Ovary (tissue), 9 donors: Measurements from ENCODE around the gene GRID1. TPM values are rescaled to one million over a fixed set of nuclear protein-coding genes. Genes with fewer than 3 reads are reported as not detected.

Source experiments
- DNase-seq, 5 donors: peaks; one replicate each; pipeline ENCODE4 v3.0.0-alpha.2; 2019 to 2020
- H3K27ac ChIP-seq, 2 donors: fragments of 200-600 bp; one replicate each; pipeline versions ENCODE4 v1.5.1 to v1.8.0; 2019 to 2022
- H3K27me3 ChIP-seq: fragments of 200-600 bp; one replicate; pipeline ENCODE4 v1.8.0; 2022
- H3K36me3 ChIP-seq: fragments of 200-600 bp; sonication (generic); one replicate; pipeline ENCODE4 v1.5.1; 2019
- H3K4me1 ChIP-seq: one replicate; pipeline ENCODE4 v1.8.1; 2013; ENCODE audit warnings: mild to moderate bottlenecking, moderate library complexity; ENCODE audit not compliant: insufficient read depth
- H3K4me3 ChIP-seq: fragments of 200-600 bp; sonication (generic); one replicate; pipeline ENCODE4 v1.5.1; 2017
- H3K9me3 ChIP-seq, 2 donors: fragments of 200-600 bp in 1 of 2; sonication (generic) in 1 of 2; one replicate each; pipeline versions ENCODE4 v1.5.1 to v1.8.1; 2013 to 2019; ENCODE audit warnings: mild to moderate bottlenecking in 1 of 2, moderate library complexity in 1 of 2
- CTCF ChIP-seq, 3 donors: fragments of 450-650 bp in 2 of 3; fragments of 200-600 bp in 1 of 3; IDR thresholded peaks; one replicate each; pipeline versions ENCODE4 v1.5.1 to v1.8.0; 2016 to 2022; ENCODE audit warnings: antibody characterized with exemption in 3 of 3, mild to moderate bottlenecking in 1 of 3
- EP300 ChIP-seq: sonication (generic); formaldehyde crosslinking; IDR thresholded peaks from one replicate; pipeline ENCODE4 v1.6.1; 2017; ENCODE audit warnings: antibody characterized with exemption
- POLR2A ChIP-seq: fragments of 450-650 bp; IDR thresholded peaks from one replicate; pipeline ENCODE4 v1.6.1; 2017; ENCODE audit warnings: antibody characterized with exemption, mild to moderate bottlenecking, moderate library complexity
- WGBS, 3 donors: extraction: QIAGEN DNeasy Blood & Tissue Kit in 1 of 3; methylation state at CpG; one replicate each; pipeline versions ENCODE4 v1.1.5 to v1.1.7; 2013 to 2017; 5-methylcytosine and 5-hydroxymethylcytosine counted together
- intact Hi-C, 4 donors: fragments of 100-400 bp; cut with DNase I; formaldehyde crosslinking; loops; one replicate each; pipeline versions ENCODE4 v1.11.0 to v1.15.1; 2022 to 2023
- polyA plus RNA-seq, 2 donors: library from polyadenylated mRNA; stranded (reverse); fragments of 200-250 nt in 1 of 2; fragments of 350-450 nt in 1 of 2; fragmentation: Illumina TruSeq in 1 of 2; extraction: RNeasy Lipid Tissue Mini Kit (QIAGEN cat#74804) in 1 of 2; gene quantifications; one replicate each; pipeline ENCODE4 v1.2.3, GENCODE V29; 2013 to 2014
- total RNA-seq, 7 donors: library from RNA; depleted of rRNA in 2 of 7; stranded (reverse); fragments of >200 nt in 2 of 7; fragmentation: NEBNext Ultra II Directional in 3 of 7; extraction: Animal tissue kit (Norgen Biotek cat#: 25700) in 3 of 7; gene quantifications; one replicate each; pipeline versions ENCODE4 v1.1.0 to v1.2.4, GENCODE V29; 2016 to 2023
- donor health status: DM: no; HTN: no; CAD: no; lungs with moderate emphysema.
- donor health status: DM: no; HTN: no; CAD: no.
- donor health status: Bipolar disorder and iron deficiency.
- donor health status: DM: yes; HTN: yes; CAD: no.
- donor health status: DM: no; HTN: no; CAD: no.
- donor health status: DM: yes; HTN: yes; CAD: no.

The GRID1 gene
- total and polyA plus RNA-seq, 9 donors: 0.57 to 6.2 (median 1.8) TPM

GRCh38 chr10:85597006-85597405, 769.6 kb downstream of the GRID1 start:
- Histone ChIP-seq H3K27ac (no peak overlapping the region), H3K4me1 (no peaks in the 10 kb centered on the region), H3K9me3 (no peaks in the 10 kb centered on the region), H3K4me3 (no peak overlapping the region), H3K27me3 (no peaks in the 10 kb centered on the region), H3K36me3 (no peaks in the 10 kb centered on the region)
- WGBS, 3 donors: 82 to 86% (median 83%) methylated on average over 5 of the region's 5 CpGs
- DNase-seq: no peak
- TF ChIP-seq CTCF (IDR thresholded peaks at IDR 0.05): no peak
- TF ChIP-seq EP300: no peak
- no peak for TF ChIP-seq POLR2A
- intact Hi-C loops: no loop called here

GRCh38 chr10:85596389-85596788, 770.2 kb downstream of the GRID1 start:
- no peaks in the 10 kb centered on the region for H3K4me1 ChIP-seq
- no peak overlapping the region for H3K27ac ChIP-seq
- H3K27me3 ChIP-seq: no peaks in the 10 kb centered on the region
- H3K36me3 ChIP-seq: no peaks in the 10 kb centered on the region
- intact Hi-C loops: no loop called here
- TF ChIP-seq EP300 (no peak), CTCF (IDR thresholded peaks at IDR 0.05) (no peak)
- DNase-seq: no peak
- 61 to 65% (median 61%) methylated on average over 2 of the region's 2 CpGs for WGBS, 3 donors
- no peaks in the 10 kb centered on the region for H3K9me3 ChIP-seq
- H3K4me3 ChIP-seq: no peak overlapping the region

DNA sequence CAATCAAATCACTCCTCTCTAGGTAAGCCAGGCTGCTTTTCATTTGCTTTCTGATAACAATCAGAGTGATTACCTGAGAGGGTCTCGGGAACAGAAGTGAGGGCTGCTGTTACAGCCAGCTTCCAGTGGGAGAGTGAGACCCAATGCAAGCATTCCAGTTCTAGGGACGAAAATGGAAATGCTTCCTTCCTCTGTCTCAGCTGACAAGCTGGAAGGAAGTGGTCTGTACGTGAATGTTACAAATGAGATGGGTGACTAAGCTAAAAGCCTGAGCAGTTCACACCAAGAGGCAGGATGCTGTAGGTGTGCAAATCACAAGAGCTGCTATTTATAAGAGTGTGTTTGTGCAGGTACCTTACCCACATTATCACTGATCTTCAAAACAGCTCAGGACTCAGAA, 772.4 kb downstream of the GRID1 start:
- Histone ChIP-seq H3K27ac (no peak overlapping the region), H3K9me3 (no peaks in the 10 kb centered on the region), H3K27me3 (no peaks in the 10 kb centered on the region), H3K36me3 (no peaks in the 10 kb centered on the region), H3K4me3 (no peak overlapping the region), H3K4me1 (no peaks in the 10 kb centered on the region)
- TF ChIP-seq CTCF (IDR thresholded peaks at IDR 0.05) (no peak), POLR2A (no peak), EP300 (no peak)
- intact Hi-C loops: no loop called here
- DNase-seq: no peak
- 29 to 44% (median 31%) methylated on average over 3 of the region's 3 CpGs for whole genome bisulfite sequencing, 3 donors

GRCh38 chr10:85593226-85593772, 773.3 kb downstream of the GRID1 start:
- H3K9me3 ChIP-seq: no peaks in the 10 kb centered on the region
- 55 to 69% (median 63%) methylated on average over 4 of the region's 4 CpGs for WGBS, 3 donors
- DNase-seq: no peak
- H3K4me3 ChIP-seq: no peak overlapping the region
- no peaks in the 10 kb centered on the region for H3K27me3 ChIP-seq
- no peaks in the 10 kb centered on the region for H3K4me1 ChIP-seq
- intact Hi-C loops: no loop called here
- TF ChIP-seq POLR2A: no peak
- TF ChIP-seq CTCF (IDR thresholded peaks at IDR 0.05): no peak
- TF ChIP-seq EP300: no peak
- H3K27ac ChIP-seq: no peak overlapping the region
- no peaks in the 10 kb centered on the region for H3K36me3 ChIP-seq
